GM21825 (cell line): ENCODE data around the gene COLQ.

Source experiments
- ATAC-seq: cut with Tn5 transposase; IDR thresholded peaks from one replicate; pipeline ENCODE4 v1.9.1; 2021; ENCODE audit warnings: mild to moderate bottlenecking, moderate library complexity; ENCODE audit not compliant: unreplicated experiment

The COLQ gene

DNA sequence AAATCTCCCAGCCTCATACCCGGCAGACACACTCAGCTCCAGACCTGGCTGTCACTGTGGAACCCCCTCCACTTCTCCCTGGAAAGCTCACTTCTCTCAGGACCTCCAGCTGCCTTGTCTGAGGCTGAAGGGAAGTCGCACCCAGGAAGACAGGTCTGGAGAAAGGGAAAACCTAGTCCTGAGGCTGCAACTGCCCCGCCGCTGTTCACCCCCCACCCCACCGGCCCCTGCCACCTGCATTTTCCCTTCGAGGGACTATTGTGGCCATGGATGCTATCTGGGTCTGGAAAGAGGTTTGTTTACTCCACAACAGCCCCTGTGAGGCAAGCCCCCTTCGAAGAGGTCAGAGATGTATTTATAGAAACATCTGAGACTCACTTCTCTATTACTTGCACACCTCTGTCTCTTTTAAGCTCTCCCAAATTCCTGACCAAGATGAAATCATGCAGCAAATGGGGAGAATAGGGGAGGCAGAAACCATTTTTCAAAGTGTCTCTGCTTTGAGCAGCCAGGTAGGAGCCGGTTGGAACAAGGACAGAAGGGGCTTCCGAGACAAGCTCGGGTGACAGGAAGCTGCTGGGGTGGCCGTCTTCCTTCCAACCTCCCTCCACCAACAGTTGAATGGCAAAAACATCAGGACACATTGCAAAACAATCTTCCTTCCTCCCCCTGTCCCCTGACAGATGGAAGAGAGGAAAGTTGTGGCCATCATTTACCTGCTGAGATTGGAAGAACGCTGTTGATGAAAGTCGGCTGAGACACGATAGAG is 518 bp downstream of the COLQ start:
- ATAC-seq: no peak

DNA sequence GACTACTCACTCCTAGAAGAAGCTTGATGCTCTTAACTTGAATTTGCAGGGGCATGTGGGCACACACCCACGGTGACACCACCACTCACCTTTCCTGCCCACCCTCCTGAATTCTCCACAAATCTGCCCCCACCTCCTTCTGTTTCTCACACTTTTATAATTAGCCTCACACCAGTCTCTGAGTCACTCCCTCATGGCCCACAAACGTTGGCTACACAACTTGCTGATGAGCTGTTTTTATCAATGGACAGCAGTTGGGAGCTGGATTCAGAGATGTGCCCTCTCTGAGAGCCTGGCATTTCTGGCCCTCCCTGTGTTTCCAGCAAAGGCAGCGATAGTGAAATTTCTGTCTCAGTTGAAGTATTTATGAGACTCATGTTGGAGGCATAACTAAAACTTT is 1.3 kb downstream of the COLQ start:
- ATAC-seq: no peak

DNA sequence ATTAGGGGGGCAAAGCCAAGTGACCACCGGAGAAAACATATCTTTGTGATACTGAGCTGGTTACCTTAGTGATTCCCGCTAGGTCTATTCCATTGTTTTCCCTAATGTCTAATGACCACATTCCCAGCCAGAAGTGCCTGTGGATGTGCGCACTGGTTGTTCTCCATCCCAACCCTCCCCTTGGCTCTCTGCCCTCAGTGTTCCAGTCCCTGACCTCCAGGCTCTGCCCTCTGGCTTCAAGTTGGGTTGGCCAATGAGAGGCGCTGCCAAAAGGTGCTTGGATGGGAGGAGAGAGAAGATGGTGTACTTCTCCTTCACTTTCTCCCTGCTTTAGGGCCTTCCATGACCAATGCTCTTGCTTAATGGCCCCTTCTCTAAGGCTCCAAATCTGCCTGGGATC is 2.4 kb downstream of the COLQ start:
- no peak for ATAC-seq

DNA sequence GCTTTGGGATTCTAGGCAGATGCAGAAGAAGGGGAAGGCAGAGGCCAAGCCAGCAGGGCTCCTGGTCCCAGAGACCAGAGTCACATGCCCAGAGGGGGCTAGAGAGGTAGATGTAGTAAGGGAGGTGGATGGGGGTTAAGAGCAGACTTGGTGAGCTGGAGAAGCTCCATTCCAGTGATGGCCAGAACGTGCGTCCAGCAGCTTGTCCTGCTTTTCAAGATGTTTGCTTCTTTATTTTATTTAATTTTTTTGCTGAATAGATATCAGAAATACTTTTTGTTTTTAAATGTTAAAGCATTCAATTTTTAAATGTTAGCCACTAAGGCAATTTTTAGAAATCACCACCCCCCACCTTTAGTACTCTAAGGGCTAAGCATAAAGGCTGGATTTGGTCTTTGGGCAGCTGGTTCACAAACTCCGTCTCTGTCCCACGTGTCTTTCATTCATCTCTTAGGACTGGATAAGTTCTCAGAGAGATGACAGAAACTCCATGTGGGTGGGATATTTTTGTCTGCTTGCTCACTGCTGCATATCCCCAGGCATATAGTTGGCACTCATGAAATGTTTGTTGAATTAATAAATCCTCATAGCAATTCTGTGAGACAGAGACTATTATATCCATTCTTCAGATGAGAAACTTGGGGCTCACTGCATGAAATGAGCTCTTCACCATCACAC is 6.7 kb downstream of the COLQ start:
- ATAC-seq: no peak

DNA sequence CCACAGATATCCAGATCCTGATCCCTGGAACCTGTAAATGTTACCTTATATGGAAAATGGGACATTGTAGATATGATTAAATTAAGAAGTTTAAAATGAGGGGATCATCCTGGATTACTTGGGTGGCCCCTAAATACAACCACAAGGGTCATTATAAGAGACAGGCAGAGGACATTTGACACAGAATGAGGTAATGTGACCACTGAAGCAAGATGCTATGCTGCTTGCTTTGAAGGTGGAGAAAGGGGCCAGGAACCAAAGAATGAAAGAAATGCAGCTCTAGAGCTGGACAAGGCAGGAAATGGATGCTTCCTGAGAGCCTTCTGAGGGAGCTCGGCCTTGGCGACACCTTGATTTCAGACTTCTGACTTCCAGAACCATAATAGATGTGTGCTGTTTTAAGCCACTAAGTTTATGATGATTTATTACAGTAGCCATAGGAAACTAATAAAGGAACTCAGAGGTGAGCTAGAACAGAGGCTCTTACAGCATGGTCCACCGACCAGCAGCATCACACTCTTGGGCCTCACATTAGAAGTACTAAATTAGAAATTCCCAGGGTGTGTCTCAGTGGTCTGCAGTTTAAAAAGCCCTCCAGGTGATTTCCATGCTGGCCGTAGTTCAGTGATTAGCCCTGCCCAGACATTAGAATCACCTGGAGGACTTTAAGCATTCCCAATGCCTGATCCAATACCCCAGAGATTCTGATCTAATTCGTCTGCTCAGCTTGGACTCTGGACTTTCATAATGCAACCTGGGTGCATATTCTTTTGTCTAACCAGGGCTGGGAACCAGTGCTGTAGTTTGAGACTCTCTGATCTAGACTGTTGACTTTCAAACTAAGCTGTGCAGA is 7.5 kb downstream of the COLQ start:
- ATAC-seq: no peak

DNA sequence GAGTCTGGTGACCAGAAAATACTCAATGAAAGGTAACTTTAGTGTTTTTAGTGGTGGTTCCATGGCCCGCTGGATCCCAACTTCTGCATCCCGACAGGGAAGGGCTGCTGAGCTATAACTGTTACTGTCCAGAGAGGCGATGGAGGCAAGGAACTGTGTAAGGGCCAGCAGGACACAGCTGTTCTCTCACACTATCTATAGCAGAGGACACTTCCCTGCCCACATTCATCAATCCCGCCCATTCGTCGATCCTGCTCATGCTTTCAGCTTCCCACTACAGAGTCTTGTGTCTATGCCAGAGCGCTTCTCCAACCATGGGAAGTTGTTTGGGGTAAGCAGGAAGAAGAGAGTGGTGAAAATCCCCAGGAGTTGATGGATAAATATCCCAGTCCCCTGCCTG is 8.4 kb downstream of the COLQ start:
- ATAC-seq: no peak

DNA sequence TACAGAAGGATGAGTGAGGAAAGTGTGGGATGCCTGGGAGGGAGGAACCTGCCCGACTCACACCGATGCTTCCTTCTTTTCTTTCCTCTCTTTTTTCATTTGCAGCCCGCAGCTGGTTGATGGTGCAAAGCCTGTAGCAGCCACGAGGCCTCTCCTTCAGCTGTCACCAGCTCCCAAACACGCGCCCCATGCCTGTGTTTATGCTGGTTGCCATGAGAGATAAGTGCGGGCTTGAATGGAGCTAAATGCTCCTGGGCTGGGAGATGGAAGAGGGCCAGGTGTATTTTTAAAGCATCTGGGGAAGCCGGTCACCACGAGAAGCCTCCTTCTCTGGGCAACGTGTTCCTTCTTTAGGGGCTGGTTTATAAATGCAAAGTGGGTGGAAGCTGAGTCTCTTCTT is 9.3 kb downstream of the COLQ start:
- no peak for ATAC-seq

DNA sequence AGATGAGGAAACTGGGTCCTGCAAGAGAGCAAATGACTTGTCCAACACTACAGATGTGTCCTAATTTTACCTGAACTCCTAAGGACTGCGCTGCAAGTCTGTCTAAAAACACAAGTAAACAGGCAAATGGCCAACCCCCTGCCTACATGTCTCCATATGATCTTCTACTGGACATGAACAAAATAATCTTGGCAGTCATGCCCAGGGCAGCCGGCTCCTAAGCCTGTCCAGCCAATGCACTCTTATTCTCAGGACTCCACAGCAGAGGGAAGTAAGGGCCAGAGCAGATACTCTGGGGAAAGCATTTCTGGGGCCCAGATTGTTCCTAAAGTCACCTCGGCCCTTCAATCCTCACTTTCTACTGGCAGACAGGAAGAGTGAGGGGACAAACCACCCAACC is 10.3 kb downstream of the COLQ start:
- ATAC-seq: no peak

DNA sequence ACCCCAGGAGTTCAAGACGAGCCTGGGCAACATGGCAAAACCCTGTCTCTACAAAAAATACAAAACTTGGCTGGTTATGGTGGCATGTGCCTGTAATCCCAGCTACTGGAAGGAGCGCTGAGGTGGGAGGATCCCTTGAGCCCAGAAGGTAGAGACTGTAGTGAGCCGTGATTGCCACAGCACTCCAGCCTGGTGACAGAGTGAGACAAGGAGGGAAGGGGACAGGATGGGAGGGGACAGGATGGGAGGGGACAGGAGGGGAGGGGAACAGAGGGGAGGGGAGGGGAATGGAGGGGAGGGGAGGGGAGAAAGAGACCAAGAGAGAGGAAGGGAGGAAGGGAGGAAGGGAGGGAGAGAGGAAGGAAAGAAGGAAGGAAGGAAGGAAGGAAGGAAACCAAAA is 11.0 kb downstream of the COLQ start:
- no peak for ATAC-seq

DNA sequence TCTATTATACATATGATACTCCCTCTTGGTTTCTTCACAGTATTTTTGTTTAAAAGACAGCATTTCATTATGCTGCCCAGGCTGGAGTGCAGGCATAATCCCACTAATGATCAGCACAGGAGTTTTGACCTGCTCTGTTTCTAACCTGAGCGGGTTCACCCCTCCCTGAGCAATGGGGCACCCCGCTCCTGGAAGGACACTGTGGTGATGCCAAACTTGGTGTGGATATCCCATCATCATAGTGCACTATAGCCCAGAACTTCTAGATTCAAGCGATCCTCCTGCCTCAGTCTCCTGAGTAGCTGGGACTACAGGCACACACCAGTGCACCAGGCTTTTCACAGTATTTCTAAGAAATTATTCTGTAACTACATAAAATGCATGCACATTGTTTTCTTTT is 14.9 kb downstream of the COLQ start:
- no peak for ATAC-seq

DNA sequence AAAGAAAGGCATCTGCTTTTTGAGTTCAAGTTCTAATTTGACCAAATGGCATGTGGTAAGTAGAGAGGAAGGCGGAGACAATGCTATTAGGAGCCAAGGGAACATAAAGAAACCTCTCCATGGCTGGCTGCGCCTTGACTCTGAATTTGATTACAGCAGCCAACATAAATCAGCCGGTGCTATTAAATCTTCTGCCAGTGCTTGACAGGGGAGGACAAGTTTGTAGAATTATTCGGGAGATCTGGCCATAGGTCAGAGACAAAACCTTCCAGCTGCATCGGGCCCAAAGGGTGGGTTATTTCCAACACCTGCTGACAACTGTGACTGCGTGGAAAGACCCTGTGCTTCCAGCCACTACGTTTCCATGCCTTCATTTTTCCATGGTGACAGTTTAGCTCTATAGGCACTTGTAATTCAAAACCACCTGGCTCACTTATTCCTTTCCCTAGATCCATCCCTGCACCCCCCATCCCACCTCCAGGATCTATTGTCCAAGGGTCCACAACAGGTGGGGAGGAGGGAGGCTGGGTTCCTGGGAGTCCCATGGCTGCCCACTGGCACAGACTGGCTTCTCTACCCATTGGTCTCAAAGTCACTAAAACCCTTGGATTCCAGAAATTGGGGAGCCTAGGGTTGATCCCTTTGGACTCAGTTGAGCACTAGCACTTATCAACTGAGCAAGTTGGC is 15.9 kb downstream of the COLQ start:
- ATAC-seq: no peak

DNA sequence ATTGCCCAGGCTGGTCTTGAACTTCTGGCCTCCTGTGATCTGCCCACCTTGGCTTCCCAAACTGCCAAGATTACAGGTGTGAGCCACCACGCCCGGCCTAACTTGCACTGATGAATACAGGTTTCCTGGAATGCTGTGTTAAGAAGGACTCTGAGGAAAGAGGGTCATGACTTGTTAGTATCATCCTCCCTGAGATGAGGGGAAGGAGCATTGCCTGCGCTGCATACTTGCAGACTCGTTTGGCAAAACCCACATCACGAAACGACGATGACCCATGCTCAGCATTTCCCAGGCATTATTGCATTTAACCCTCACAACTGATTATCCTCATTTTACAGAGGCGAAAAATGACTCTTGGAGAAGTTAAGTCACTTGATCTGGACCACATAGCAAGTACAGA is 18.9 kb downstream of the COLQ start:
- ATAC-seq: no peak

DNA sequence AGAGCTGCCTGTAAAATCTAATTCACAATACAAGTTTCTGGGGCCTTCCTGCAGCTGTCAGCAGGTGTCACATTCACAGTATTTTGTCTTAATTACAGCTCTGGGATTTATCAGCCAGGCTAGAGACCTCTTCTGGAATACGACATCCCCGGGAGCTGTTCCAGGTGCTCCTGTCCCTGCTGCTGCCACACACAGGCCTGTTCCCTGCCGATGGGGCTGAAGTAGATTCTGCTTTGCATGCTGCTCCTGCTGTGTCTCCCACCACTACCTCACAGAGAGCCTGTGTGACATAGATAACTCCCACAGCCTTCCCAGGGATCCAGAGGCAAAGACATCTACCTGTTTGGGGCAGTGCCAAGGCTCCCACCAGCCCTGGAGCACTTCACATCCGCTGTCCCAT is 20.4 kb downstream of the COLQ start:
- ATAC-seq: no peak

DNA sequence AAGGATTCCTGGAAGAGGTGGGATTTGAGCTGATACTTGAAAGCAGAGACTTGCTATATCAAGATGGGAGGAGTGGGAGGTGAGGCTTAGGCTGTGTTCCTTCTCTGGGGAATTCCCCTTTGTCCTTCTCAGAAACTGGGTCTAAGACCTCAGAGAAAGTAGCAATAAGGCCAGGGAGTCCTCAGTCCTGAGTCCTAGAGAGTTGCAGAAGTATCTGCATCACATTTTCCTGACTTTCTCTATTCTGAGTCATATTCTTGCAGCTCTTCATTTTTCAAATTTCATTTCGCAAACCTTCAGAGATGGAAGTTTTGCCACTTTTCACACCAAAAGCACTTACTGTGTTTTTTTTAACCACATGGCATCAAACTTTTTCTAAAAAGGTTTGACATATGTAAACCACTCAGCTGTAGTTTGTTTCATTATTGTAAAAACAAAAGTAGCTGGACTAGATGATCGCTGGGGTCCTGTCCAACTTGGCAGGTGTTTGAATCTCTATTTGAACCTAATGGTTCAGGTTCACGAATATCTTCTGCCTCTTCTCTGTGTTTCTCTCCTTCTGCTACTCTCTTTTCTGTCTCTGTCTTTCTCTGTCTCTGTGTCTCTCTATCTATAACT is 21.3 kb downstream of the COLQ start:
- ATAC-seq: no peak

DNA sequence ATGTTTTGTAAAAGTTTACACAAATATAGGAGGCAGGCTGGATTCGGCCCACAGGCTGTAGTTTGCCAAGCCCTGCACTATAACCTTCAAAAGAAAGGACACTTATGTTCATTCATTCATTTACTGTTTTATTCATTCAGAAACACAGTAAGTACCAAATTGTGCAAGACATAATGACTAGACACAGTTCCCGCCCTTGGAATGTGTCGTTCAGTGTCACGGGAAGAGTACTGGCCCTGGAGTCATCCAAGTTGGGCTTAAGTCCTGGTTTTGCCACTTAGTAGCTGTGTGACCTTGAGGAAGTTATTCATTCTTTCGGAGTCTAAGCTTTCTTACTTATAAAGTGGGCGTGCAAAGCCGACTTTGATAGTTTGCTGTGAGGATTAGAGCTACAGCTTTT is 22.0 kb downstream of the COLQ start:
- ATAC-seq: no peak

DNA sequence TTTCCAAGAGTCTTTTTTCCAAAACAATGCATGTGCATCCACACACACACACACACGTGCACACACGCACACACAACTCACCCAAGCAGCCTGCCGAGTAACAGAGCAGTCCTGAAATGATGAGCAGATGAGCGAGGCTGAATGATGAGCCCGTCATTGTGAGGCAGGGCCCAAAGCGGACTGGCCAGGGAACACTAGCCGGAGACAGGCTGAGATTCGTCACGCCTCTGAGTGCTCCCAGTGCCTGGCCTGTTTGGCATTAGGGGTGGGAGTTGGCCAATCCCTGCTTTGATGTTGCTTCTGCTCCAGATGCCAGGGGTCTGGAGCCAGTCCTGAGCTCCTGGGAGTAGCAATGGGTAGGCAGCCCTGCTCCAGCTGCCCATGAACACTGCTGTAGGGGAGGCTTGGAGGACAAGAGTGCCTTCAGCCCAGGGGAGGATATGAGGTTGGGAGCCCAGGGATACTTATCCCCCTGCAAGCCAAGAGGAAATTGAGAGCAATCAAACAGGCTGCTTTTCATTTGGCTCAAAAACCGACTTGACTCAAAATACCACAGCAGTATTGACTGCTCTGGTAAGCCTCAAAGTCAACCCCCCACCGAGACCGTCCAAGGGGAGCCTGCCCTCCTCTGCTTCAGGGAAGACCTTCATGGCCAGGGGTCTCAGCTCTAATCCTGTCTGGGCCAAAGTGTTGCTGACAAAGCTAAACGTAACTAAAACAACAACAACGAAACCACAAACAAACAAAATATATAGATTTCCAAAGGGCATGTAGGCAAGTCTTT is 22.9 kb downstream of the COLQ start:
- ATAC-seq: no peak

DNA sequence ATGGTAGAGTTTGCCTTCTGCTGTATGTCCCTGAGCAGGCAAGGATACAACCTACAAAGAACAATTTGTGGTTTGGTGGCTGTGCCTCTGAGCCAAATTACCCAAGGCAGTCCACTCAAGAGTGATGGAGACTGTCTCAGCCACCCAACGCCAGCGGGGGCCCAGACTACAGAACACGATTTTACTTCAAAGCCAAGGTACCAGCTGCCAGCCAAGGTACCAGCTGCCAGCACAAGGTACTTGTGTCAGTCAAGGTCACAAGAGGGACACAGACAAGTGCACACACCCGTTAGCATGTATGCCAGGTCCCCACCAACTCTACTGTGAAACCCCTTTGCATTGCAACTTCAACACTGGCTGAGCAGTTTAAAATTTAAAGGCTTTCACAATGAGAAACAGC is 23.5 kb downstream of the COLQ start:
- ATAC-seq: no peak

DNA sequence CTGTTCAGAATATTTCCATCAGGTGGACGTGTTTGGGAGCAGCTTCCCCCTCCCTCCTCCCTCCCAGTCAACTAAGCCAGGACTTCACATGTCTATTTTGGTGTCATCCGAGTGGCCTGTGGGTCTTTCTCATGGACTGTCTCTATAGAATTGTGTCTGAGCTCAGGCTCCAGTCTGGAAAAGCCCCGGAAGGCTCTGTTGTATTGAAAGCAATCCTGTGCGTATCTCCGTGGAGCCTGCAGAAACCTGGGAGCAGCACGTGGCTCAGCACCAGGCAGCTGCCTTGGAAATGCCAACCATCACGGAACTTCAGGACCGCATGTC is 25.2 kb downstream of the COLQ start:
- ATAC-seq: no peak

DNA sequence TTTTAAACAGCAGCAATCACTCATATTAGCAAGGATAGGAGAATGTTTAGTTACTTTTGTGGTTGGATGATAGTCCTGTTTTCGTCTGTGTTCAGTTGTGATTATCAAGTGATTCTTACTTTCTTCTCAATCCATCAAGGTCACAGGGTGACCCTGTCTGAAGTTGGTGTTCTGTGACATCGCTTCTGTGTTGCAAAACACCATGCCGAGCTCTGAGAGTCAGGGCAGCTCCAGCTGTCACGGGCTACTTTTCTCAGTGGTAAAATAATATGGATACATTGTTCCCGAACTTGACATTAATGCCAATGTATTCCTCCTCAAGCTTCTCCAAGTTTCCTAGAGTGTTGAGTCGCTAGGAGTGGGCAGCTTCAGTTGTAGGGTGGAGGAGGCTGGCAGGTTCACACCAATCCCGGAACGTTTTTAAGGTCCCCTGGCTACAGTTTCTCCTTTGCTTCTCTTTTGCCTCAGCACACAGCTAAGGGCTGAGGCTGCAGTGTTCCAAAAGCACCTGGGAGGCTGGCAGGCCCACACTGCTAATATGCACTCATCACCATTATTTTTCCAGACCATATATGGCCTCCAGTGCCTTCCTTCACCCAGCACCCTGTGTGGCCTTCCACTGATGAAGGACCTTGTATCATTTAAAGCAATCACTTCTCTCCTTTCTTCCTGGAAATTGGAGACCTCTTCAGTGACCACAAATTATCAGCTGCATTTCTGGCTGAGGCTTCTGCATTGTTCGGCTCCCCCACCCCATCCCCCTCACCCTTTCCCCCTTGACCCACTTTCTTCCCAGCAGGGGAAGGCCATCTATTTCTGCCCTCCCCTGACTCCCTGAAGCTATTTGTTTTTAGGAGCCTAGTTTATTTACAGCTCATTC is 25.8 kb downstream of the COLQ start:
- no peak for ATAC-seq
